Skeletal muscle cell (primary cell): ENCODE data around the gene USP17L11.
"Not testable (repeated sequence)": the region's sequence is repeated elsewhere in the genome, so short reads cannot be mapped to it uniquely, and the experiment has no call there.

ENCODE experiments used
- DNase-seq: peaks from one replicate; pipeline ENCODE4 v3.0.0-alpha.2; 2010; ENCODE audit warnings: low read depth
- H3K4me3 ChIP-seq: 2 replicates; pipeline ENCODE4 v1.5.1; 2011; ENCODE audit warnings: low read depth, mild to moderate bottlenecking, control low read depth, low read length, moderate library complexity

USP17L11 gene, protein sequence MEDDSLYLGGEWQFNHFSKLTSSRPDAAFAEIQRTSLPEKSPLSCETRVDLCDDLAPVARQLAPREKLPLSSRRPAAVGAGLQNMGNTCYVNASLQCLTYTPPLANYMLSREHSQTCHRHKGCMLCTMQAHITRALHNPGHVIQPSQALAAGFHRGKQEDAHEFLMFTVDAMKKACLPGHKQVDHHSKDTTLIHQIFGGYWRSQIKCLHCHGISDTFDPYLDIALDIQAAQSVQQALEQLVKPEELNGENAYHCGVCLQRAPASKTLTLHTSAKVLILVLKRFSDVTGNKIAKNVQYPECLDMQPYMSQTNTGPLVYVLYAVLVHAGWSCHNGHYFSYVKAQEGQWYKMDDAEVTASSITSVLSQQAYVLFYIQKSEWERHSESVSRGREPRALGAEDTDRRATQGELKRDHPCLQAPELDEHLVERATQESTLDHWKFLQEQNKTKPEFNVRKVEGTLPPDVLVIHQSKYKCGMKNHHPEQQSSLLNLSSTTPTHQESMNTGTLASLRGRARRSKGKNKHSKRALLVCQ

DNA sequence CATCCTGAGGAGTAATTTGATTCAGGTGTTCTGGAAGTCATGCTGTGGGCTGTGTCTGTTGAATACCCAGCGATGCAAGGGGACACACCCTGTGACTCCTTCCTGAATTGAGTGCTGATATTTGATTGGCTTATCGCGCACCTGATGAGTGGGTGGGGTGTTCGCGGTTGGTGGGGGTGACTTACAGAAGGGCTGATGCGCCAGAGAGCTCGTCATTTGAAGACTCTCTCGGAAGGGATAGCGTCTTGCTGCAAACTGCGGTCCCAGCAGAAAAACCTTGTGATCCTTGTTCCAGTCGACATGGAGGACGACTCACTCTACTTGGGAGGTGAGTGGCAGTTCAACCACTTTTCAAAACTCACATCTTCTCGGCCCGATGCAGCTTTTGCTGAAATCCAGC, at the start of gene USP17L11:
TSS of gene USP17L11 (plus strand) at position 301 of the 400 bp plus-strand sequence. CDS start at position 301, 0 bp downstream.
- DNase-seq, result not testable (repeated sequence)

DNA sequence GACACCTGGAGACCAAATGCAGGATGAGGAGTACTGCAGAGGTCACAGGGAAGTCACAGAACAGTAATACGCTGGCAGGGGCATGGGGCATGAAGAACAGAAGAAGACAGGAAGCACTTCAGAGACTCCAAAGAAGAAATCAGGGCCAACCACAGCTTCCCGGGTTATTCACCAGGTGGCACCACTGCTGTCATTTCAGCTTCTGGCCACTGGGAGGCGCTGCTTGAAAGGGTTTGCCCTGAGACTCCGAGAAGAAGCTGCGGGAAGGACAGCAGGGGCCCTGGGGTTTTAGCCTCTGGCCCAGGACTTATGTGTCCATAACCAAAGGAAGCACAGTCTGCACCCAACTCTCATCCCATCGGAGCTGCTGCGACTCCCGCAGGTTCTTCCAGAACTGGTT, 49.2 kb upstream of the USP17L11 start:
- DNase-seq, H3K4me3 ChIP-seq: not testable (repeated sequence)

More for the DNA sequence above, at the start of gene USP17L11:
- H3K4me3 ChIP-seq, result not testable (repeated sequence)

DNA sequence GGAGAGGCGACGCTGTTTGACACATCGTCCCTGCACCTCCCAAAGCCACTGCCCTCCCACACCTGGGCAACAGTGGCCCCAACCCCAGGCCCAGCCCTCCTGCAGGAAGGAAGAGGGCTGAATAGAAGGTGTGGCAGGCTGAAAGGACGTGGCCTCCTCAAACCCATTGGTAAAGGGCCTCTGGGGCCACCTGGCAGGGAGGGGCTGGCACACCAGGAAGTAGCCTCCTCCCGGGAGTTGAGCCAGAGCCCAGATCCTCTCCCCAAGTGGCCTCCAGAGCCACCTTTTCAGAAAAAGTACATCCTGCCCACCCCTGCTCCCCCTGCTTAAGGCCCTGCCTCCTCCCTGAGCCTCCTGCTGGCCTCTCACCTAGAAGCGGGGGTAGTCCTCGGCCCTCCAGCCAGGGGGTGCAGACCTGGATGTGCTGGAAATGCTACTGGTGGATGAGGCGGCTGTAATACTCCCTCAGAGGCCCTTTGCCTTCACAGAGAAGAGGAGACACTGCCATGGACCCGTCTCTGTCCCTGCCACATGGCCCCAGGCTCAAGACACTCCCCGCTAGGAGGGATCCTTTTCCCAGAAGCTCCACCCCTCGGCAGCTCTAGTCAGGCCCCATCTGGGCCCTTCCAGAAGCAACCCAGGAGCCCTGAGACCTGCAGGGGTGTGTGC, 45.3 kb upstream of the USP17L11 start, which contains the start of gene FAM90A26:
TSS of gene FAM90A26 (plus strand) at position 619 of the 669 bp plus-strand sequence. CDS start 2,764 bp downstream, outside the sequence.
- not testable (repeated sequence) for DNase-seq, H3K4me3 ChIP-seq

- H3K4me3 ChIP-seq, DNase-seq: not testable (repeated sequence)
These were observed 4.8 kb upstream of the USP17L11 start, which contains the start of gene USP17L10 for GRCh38 chr4:9210357-9210756. TSS of gene USP17L10 (plus strand) at chr4:9210657. CDS start at chr4:9210657, 0 bp downstream.

DNA sequence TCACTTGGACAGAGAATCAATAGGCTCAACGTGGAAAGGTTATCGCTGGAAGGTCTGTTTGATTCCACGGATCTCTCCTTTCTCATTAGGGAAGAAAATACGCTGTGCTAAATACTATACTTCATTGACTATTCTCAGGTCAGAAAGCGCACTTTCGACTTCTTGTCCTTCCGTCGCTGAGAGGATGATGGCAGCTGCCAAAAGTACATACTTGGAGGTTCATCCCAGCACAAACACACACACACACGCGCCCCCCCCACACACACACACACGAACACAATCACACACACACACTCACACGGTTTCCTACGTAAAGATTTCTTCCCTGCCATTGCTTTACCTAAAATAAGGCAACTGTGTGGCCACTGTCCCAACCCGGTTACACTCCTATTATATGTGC, 504 bp upstream of the USP17L11 start:
- not testable (repeated sequence) for DNase-seq, H3K4me3 ChIP-seq

DNA sequence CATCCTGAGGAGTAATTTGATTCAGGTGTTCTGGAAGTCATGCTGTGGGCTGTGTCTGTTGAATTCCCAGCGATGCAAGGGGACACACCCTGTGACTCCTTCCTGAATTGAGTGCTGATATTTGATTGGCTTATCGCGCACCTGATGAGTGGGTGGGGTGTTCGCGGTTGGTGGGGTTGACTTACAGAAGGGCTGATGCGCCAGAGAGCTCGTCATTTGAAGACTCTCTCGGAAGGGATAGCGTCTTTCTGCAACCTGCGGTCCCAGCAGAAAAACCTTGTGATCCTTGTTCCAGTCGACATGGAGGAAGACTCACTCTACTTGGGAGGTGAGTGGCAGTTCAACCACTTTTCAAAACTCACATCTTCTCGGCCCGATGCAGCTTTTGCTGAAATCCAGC, 4.6 kb downstream of the USP17L11 start, which contains the start of gene USP17L12:
TSS of gene USP17L12 (plus strand) at position 301 of the 400 bp plus-strand sequence. CDS start at position 301, 0 bp downstream.
- not testable (repeated sequence) for H3K4me3 ChIP-seq

DNA sequence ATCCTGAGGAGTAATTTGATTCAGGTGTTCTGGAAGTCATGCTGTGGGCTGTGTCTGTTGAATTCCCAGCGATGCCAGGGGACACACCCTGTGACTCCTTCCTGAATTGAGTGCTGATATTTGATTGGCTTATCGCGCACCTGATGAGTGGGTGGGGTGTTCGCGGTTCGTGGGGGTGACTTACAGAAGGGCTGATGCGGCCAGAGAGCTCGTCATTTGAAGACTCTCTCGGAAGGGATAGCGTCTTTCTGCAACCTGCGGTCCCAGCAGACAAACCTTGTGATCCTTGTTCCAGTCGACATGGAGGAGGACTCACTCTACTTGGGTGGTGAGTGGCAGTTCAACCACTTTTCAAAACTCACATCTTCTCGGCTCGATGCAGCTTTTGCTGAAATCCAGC, 9.4 kb downstream of the USP17L11 start, which contains the start of gene USP17L13:
TSS of gene USP17L13 (plus strand) at position 301 of the 400 bp plus-strand sequence. CDS start at position 301, 0 bp downstream.
- H3K4me3 ChIP-seq, DNase-seq: not testable (repeated sequence)

More for the DNA sequence above, 4.6 kb downstream of the USP17L11 start, which contains the start of gene USP17L12:
- DNase-seq, result not testable (repeated sequence)

DNA sequence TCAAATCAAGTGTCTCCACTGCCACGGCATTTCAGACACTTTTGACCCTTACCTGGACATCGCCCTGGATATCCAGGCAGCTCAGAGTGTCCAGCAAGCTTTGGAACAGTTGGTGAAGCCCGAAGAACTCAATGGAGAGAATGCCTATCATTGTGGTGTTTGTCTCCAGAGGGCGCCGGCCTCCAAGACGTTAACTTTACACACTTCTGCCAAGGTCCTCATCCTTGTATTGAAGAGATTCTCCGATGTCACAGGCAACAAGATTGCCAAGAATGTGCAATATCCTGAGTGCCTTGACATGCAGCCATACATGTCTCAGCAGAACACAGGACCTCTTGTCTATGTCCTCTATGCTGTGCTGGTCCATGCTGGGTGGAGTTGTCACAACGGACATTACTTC, 15.0 kb downstream of the USP17L11 start:
- not testable (repeated sequence) for H3K4me3 ChIP-seq, DNase-seq

DNA sequence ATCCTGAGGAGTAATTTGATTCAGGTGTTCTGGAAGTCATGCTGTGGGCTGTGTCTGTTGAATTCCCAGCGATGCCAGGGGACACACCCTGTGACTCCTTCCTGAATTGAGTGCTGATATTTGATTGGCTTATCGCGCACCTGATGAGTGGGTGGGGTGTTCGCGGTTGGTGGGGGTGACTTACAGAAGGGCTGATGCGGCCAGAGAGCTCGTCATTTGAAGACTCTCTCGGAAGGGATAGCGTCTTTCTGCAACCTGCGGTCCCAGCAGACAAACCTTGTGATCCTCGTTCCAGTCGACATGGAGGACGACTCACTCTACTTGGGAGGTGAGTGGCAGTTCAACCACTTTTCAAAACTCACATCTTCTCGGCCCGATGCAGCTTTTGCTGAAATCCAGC, 18.9 kb downstream of the USP17L11 start, which contains the start of gene USP17L15:
TSS of gene USP17L15 (plus strand) at position 301 of the 400 bp plus-strand sequence. CDS start at position 301, 0 bp downstream.
- DNase-seq, H3K4me3 ChIP-seq: not testable (repeated sequence)

DNA sequence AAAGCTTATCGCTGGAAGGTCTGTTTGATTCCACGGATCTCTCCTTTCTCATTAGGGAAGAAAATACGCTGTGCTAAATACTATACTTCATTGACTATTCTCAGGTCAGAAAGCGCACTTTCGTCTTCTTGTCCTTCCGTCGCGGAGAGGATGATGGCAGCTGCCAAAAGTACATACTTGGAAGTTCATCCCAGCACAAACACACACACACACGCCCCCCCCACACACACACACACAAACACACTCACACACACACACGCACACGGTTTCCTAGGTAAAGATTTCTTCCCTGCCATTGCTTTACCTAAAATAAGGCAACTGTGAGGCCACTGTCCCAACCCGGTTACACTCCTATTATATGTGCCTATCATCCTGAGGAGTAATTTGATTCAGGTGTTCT, 23.3 kb downstream of the USP17L11 start:
- not testable (repeated sequence) for H3K4me3 ChIP-seq, DNase-seq

DNA sequence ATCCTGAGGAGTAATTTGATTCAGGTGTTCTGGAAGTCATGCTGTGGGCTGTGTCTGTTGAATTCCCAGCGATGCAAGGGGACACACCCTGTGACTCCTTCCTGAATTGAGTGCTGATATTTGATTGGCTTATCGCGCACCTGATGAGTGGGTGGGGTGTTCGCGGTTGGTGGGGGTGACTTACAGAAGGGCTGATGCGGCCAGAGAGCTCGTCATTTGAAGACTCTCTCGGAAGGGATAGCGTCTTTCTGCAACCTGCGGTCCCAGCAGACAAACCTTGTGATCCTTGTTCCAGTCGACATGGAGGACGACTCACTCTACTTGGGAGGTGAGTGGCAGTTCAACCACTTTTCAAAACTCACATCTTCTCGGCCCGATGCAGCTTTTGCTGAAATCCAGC, 28.4 kb downstream of the USP17L11 start, which contains the start of gene USP17L17:
TSS of gene USP17L17 (plus strand) at position 301 of the 400 bp plus-strand sequence. CDS start at position 301, 0 bp downstream.
- not testable (repeated sequence) for DNase-seq, H3K4me3 ChIP-seq

DNA sequence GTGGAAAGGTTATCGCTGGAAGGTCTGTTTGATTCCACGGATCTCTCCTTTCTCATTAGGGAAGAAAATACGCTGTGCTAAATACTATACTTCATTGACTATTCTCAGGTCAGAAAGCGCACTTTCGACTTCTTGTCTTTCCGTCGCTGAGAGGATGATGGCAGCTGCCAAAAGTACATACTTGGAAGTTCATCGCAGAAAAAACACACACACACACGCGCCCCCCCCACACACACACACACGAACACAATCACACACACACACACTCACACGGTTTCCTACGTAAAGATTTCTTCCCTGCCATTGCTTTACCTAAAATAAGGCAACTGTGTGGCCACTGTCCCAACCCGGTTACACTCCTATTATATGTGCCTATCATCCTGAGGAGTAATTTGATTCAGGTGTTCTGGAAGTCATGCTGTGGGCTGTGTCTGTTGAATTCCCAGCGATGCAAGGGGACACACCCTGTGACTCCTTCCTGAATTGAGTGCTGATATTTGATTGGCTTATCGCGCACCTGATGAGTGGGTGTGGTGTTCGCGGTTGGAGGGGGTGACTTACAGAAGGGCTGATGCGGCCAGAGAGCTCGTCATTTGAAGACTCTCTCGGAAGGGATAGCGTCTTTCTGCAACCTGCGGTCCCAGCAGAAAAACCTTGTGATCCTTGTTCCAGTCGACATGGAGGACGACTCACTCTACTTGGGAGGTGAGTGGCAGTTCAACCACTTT, 32.9 kb downstream of the USP17L11 start, which contains the start of gene USP17L18:
TSS of gene USP17L18 (plus strand) at position 678 of the 728 bp plus-strand sequence. CDS start at position 678, 0 bp downstream.
- not testable (repeated sequence) for DNase-seq, H3K4me3 ChIP-seq

DNA sequence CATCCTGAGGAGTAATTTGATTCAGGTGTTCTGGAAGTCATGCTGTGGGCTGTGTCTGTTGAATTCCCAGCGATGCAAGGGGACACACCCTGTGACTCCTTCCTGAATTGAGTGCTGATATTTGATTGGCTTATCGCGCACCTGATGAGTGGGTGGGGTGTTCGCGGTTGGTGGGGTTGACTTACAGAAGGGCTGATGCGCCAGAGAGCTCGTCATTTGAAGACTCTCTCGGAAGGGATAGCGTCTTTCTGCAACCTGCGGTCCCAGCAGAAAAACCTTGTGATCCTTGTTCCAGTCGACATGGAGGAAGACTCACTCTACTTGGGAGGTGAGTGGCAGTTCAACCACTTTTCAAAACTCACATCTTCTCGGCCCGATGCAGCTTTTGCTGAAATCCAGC, 37.9 kb downstream of the USP17L11 start, which contains the start of gene USP17L19:
TSS of gene USP17L19 (plus strand) at position 301 of the 400 bp plus-strand sequence. CDS start at position 301, 0 bp downstream.
- not testable (repeated sequence) for DNase-seq, H3K4me3 ChIP-seq

GRCh38 chr4:9257824-9258223, 42.6 kb downstream of the USP17L11 start, which contains the start of gene USP17L20:
TSS of gene USP17L20 (plus strand) at chr4:9258124. CDS start at chr4:9258124, 0 bp downstream.
- not testable (repeated sequence) for H3K4me3 ChIP-seq, DNase-seq

DNA sequence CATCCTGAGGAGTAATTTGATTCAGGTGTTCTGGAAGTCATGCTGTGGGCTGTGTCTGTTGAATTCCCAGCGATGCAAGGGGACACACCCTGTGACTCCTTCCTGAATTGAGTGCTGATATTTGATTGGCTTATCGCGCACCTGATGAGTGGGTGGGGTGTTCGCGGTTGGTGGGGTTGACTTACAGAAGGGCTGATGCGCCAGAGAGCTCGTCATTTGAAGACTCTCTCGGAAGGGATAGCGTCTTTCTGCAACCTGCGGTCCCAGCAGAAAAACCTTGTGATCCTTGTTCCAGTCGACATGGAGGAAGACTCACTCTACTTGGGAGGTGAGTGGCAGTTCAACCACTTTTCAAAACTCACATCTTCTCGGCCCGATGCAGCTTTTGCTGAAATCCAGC, 47.4 kb downstream of the USP17L11 start, which contains the start of gene USP17L21:
TSS of gene USP17L21 (plus strand) at position 301 of the 400 bp plus-strand sequence. CDS start at position 301, 0 bp downstream.
- not testable (repeated sequence) for H3K4me3 ChIP-seq, DNase-seq
